GM12801 (cell line): ENCODE data around the gene YWHAQ.

Experiments
- TF ChIP-seq, protein P1 (sequence below): IDR thresholded peaks from one replicate; pipeline ENCODE4 v1.5.1; 2011; ENCODE audit warnings: control low read depth; ENCODE audit not compliant: insufficient read length; ENCODE audit errors: extremely low read depth

Gene YWHAQ

DNA sequence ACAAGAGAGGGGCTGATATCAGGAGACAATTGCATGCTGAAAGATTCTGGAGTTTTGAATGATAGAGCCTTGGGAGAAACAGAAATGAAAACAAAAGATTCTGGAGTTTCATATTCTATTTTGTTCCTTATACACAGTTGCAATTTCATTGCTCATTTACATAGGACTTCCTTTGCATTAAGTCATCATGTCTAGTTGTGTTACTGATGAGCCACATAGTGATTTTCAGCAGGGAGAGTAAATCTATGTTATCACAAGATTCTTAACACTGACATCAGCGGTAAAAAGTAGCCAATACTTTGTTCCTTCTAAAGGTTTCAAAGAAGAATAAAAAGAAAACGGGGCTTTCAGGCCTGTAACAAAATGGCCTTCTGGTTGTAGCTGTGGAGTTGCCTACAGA is 82.3 kb downstream of the YWHAQ start:
- TF ChIP-seq, protein P1, sequence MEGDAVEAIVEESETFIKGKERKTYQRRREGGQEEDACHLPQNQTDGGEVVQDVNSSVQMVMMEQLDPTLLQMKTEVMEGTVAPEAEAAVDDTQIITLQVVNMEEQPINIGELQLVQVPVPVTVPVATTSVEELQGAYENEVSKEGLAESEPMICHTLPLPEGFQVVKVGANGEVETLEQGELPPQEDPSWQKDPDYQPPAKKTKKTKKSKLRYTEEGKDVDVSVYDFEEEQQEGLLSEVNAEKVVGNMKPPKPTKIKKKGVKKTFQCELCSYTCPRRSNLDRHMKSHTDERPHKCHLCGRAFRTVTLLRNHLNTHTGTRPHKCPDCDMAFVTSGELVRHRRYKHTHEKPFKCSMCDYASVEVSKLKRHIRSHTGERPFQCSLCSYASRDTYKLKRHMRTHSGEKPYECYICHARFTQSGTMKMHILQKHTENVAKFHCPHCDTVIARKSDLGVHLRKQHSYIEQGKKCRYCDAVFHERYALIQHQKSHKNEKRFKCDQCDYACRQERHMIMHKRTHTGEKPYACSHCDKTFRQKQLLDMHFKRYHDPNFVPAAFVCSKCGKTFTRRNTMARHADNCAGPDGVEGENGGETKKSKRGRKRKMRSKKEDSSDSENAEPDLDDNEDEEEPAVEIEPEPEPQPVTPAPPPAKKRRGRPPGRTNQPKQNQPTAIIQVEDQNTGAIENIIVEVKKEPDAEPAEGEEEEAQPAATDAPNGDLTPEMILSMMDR: no peak

DNA sequence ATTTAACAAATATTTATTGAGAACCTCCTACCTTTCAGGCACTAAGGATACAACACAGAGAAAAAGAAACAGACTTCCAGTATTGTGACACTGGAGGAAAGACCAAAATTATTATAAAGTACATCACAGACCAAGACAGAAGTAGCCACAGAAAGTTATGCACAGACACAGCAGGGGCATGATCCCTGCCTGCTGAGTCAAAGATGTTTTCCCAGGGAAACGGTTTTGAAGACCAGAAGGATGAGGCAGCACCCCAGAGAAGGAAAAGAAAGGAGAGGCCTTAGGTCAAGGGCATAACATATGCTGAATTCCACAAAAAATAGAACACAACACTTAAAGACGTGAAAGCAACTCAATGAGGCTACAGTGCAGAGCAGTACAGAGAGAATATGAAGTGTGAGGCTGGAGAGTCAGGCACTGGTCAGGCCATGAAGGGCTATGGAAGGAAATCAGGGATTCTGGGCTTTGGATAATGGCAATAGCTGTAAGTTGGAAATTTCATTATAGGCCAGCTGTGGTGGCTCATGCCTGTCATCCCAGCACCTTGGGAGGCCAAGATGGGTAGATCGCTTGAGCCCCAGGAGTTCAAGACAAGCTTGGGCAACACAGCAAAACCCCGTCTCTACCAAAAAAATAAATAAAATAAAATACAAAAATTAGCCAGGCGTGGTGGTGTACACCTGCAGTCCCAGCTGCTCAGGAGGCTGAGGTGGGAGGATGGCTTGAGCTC is 83.4 kb downstream of the YWHAQ start:
- TF ChIP-seq, protein P1: no peak

DNA sequence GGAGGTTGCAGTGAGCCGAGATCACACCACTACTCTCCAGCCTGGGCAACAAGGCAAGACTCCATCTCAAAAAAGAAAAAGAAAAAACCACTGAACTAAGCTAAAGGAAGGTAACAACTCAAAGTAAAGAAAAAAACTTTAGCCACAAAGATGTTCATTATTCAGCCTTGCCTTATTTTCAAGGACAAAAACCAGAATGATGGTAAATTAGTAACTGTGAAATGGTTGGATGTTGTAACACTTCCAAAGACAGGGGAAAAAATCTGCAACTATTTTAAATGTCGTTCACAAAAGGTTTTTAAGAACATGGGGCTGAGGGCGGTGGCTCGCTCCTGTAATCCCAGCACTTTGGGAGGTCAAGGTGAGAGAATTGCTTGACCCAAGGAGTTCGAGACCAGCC is 85.3 kb downstream of the YWHAQ start:
- TF ChIP-seq, protein P1: no peak

DNA sequence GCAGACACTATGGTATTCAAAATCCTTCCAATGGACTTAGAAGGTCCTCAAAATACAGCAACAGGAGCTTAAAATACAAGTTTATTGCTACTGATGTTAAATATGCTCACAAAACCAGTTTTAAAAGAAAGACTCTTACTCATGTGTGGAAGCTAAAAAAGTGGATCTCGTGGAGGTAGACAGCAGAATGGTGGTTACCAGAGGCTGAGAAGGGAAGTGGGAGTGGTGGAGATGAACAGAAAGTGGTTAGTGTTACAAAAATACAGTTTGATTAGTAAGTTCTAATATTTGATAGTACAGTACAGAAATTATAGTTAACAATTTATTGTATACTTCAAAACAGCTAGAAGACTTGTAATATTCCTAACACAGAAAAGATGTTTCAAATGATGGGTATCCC is 87.2 kb downstream of the YWHAQ start:
- TF ChIP-seq, protein P1: no peak

DNA sequence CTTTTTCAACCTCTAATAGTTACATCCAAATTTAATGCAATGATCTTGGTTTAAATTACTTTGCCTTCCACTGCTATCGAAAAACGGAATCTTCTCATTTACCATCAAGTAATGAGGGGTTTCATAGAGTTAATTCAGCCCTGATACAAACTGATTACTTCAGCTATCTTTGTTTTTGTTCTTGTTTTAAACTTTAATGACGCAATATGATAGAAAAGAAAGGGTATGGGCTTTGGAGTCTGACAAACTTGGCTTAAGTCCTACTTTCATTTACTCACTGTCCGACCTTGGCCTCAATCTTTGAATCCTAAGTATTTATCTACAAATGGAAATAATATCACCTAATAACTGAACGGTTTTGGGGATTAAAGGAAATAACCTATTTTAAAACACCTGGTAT is 91.3 kb downstream of the YWHAQ start:
- TF ChIP-seq, protein P1: no peak

DNA sequence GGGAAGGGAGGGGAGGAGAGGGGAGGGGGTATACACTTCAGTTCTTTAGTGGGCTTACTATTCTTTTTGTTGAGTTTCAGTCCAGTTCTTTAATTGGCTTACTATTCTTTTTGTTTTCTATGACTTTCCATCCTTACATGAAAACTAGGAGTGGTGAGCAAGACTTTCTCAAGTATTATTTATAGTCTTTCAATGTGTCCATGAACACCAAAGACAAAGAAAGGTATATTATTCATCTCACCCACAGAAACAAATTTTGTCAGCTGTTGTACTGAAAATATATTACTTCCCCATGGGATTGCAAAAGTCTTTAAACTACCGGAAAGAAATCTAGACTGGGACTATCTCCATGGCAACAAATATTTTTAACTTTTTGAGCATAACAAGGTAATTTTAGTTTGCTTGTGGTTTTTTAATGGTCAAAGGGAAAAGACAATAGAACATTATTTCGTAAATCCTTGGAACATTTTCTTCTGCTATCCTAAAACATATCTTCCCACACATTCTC is 92.7 kb downstream of the YWHAQ start:
- TF ChIP-seq, protein P1: no peak

DNA sequence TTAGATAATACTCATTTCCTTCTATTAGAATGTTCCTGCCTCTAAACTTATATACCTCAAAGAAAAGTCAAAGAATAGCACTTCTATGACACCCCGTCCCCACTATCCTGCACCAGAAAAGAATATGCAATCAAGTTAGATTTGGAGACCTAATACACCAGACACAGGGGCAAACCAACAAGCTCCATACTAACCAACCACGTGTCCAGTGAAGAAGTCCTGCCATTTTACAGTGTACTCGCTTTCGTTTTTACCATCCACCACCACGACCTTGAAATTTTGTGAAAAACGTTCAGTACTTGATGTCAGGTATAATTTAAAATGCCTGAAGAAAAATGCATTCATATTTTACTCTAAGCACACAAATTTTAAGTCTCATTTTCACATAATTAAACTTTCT is 94.3 kb downstream of the YWHAQ start:
- TF ChIP-seq, protein P1: no peak

DNA sequence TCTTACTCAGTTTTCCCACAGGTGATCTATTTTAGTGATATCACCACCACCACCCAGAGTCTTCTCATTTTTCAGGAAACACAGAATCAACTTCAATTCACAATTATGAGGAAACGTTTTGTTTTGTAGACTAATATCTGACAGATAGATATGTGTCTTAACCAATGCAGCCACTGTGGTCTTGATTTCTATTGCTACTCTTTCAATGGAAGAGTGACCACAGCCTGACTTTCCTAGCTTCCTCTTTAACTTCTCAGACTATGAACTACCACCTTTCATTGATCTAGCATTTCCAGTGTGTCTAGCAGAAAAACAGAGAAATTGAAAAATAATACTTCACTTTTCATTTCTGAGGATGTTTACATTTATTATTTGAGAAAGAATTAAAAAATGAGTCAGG is 95.6 kb downstream of the YWHAQ start:
- TF ChIP-seq, protein P1: no peak
